OCI-LY3 (cell line): ENCODE results near the gene CD151.

Source experiments
- H2AFZ ChIP-seq: fragments of 200-600, 300-600 bp; shearing (Covaris generic); 2 replicates; pipeline ENCODE4 v1.6.0; 2014; ENCODE audit warnings: antibody characterized with exemption, low read depth, low read length
- H3K27ac ChIP-seq: fragments of 200-600, 300-600 bp; sonication (generic); 2 replicates; pipeline ENCODE4 v1.5.1; 2014; ENCODE audit warnings: mild to moderate bottlenecking, low read length, moderate library complexity, mixed read lengths
- H3K27me3 ChIP-seq: fragments of 200-600, 300-600 bp; sonication (generic); 2 replicates; pipeline ENCODE4 v1.6.1; 2014; ENCODE audit warnings: low read depth, low read length, mixed read lengths
- H3K36me3 ChIP-seq: fragments of 200-600, 300-600 bp; sonication (generic); replicated peaks from 2 replicates; pipeline ENCODE3; 2014; ENCODE audit warnings: low read depth, low read length, mixed read lengths
- H3K4me1 ChIP-seq: fragments of 300-600, 200-600 bp; sonication (generic); 2 replicates; pipeline ENCODE4 v1.6.1; 2014; ENCODE audit warnings: low read length, mixed read lengths
- H3K4me2 ChIP-seq: fragments of 200-600, 300-600 bp; sonication (generic); 2 replicates; pipeline ENCODE4 v1.6.1; 2014; ENCODE audit warnings: low read length, mixed read lengths
- H3K4me3 ChIP-seq: fragments of 300-600, 200-600 bp; sonication (generic); 2 replicates; pipeline ENCODE4 v1.5.1; 2014; ENCODE audit warnings: antibody characterized with exemption, mild to moderate bottlenecking, low read length, moderate library complexity
- H3K79me2 ChIP-seq: fragments of 300-600, 200-600 bp; shearing (Covaris generic); 2 replicates; pipeline ENCODE4 v1.6.1; 2014; ENCODE audit warnings: mild to moderate bottlenecking, low read length, mixed read lengths
- H3K9ac ChIP-seq: fragments of 300-600, 200-600 bp; shearing (Covaris generic); 2 replicates; pipeline ENCODE4 v1.6.0; 2014; ENCODE audit warnings: mild to moderate bottlenecking, low read length, moderate library complexity
- H3K9me3 ChIP-seq: fragments of 200-600, 300-600 bp; shearing (Covaris generic); 2 replicates; pipeline ENCODE4 v1.6.1; 2014; ENCODE audit warnings: low read length, mixed read lengths; ENCODE audit not compliant: insufficient read depth
- H4K20me1 ChIP-seq: fragments of 200-600, 300-600 bp; sonication (generic); 2 replicates; pipeline ENCODE4 v1.6.1; 2016; ENCODE audit warnings: low read length, mixed read lengths; ENCODE audit not compliant: insufficient read depth
- EZH2phosphoT487 ChIP-seq: fragments of 200-600 bp; shearing (Covaris generic); IDR thresholded peaks from 2 replicates; pipeline ENCODE4 v1.6.1; 2018; ENCODE audit warnings: antibody characterized with exemption, mixed run types, low read depth
- TF ChIP-seq, protein P1 (sequence below): fragments of 200-600, 300-600 bp; sonication (generic); IDR thresholded peaks from 2 replicates; pipeline ENCODE4 v1.5.1; 2014; ENCODE audit warnings: antibody characterized with exemption, low read length, low read depth

Gene CD151

DNA sequence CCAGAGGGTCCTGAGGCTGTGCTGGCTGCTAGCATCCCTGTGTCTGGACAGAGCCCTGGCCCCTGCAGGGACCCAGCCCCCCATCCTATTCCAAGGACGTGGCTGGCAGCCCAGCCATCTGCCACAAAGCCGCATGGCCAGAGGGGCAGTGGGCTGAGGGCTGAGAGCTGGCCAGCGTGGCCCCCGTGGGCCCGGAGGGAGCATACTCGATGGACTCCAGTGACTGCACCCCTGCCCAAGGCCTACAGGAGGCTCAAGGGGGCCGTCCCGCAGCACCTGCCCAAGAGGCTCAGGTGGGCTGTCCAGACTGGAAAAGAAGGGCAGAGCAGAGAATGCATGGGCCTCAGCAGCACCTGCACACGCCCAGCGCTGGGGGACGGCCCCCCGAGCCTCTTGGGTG is 23.0 kb downstream of the CD151 start:
- Histone ChIP-seq H3K4me1 (no peaks in the 10 kb centered on the region), H3K4me2 (no peak overlapping the region), H3K79me2 (no peaks in the 10 kb centered on the region), H3K9me3 (no peaks in the 10 kb centered on the region), H4K20me1 (no peaks in the 10 kb centered on the region), H3K27me3 (no peaks in the 10 kb centered on the region), H3K9ac (no peak overlapping the region), H3K4me3 (no peak overlapping the region), H3K36me3 (no peaks in the 10 kb centered on the region), H2AFZ (no peak overlapping the region), H3K27ac (no peak overlapping the region)
- TF ChIP-seq, protein P1, sequence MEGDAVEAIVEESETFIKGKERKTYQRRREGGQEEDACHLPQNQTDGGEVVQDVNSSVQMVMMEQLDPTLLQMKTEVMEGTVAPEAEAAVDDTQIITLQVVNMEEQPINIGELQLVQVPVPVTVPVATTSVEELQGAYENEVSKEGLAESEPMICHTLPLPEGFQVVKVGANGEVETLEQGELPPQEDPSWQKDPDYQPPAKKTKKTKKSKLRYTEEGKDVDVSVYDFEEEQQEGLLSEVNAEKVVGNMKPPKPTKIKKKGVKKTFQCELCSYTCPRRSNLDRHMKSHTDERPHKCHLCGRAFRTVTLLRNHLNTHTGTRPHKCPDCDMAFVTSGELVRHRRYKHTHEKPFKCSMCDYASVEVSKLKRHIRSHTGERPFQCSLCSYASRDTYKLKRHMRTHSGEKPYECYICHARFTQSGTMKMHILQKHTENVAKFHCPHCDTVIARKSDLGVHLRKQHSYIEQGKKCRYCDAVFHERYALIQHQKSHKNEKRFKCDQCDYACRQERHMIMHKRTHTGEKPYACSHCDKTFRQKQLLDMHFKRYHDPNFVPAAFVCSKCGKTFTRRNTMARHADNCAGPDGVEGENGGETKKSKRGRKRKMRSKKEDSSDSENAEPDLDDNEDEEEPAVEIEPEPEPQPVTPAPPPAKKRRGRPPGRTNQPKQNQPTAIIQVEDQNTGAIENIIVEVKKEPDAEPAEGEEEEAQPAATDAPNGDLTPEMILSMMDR = no peak
- no peak for TF ChIP-seq EZH2phosphoT487

DNA sequence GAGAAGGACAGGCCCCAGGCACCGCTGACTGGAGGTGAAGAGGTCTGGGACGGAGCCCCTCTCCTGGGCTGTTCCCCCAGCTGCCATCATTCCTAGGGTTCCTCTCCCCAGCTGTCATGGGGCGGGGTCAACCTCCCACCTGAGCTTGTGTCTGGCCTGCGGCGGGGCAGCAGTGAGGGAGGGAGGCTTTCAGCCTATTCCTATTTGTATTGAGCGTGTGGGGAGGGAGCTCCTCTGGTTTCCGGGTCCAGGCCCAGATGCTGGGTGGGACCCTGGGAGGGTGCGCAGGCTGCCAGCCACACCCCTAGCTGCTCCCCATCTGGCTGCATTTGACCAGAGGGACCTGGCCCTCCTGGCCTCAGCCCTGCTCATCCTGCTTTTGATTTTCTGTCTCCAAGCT is 23.6 kb downstream of the CD151 start:
- Histone ChIP-seq H2AFZ (no peak overlapping the region), H3K27me3 (no peaks in the 10 kb centered on the region), H3K27ac (no peak overlapping the region), H4K20me1 (no peaks in the 10 kb centered on the region), H3K4me1 (no peaks in the 10 kb centered on the region), H3K9me3 (no peaks in the 10 kb centered on the region), H3K4me2 (no peak overlapping the region), H3K4me3 (no peak overlapping the region), H3K79me2 (no peaks in the 10 kb centered on the region), H3K36me3 (no peaks in the 10 kb centered on the region), H3K9ac (no peak overlapping the region)
- TF ChIP-seq EZH2phosphoT487 = no peak
- TF ChIP-seq, protein P1 = no peak

DNA sequence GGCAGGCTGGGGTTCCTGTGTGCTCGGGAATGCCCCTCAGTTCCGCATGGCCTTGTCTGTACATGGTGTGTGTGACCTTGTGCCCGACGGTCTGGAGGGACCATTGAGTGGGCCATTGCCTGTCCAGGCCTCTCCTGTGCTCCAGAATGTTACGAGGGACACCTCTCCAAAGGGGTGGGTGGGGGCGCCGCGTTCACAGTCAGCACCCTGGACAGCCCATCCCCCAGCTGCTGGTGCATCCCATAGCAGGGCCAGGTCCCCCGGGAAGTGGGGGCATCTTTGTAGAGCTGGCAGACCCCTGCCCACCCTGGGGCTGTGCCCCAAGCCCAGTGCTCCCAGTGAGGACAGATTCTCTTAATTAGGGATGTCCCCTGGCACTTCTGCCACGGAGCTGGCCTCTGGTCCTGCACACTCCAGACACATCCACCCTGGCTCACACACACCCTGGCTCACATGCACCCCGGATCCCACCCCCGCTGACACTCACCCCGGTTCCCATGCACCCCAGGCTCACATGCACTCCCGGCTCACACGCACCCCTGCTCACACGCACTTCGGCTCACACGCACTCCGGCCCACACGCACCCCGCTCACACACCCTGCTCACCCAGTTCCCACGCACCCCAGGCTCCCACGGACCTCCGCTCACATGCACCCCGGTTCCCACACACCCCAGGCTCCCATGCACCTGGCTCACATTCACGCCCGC is 25.5 kb downstream of the CD151 start:
- H3K36me3 ChIP-seq = no peaks in the 10 kb centered on the region
- H3K9ac ChIP-seq = no peak overlapping the region
- no peaks in the 10 kb centered on the region for H3K27me3 ChIP-seq
- no peaks in the 10 kb centered on the region for H4K20me1 ChIP-seq
- H3K9me3 ChIP-seq = no peaks in the 10 kb centered on the region
- no peak overlapping the region for H2AFZ ChIP-seq
- no peaks in the 10 kb centered on the region for H3K4me1 ChIP-seq
- no peaks in the 10 kb centered on the region for H3K79me2 ChIP-seq
- H3K4me3 ChIP-seq = no peak overlapping the region
- no peak overlapping the region for H3K4me2 ChIP-seq
- H3K27ac ChIP-seq = no peak overlapping the region
- TF ChIP-seq EZH2phosphoT487 = no peak
- TF ChIP-seq, protein P1 = no peak

DNA sequence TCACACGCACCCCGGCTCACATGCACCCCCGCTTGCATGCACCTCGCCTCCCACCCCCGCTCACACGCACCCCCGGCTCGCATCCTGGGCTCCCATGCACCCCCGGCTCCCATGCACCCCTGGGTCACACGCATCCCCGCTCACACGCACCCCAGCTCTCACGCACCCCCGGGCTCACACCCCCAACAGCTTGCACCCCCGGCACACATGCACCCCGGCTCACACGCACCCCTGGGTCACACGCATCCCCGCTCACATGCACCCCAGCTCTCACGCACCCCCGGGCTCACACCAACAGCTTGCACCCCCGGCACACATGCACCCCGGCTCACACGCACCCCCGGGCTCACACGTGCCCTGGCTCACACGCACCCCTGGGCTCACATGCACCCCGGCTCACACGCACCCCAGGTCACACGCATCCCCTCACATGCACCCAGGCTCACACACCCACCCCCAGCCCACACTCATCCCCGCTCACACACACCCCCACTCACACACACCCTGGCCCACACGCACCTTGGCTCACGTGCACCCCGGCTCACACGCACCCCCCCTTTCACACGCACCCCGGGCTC is 26.1 kb downstream of the CD151 start:
- no peaks in the 10 kb centered on the region for H4K20me1 ChIP-seq
- H3K4me2 ChIP-seq = no peak overlapping the region
- no peak overlapping the region for H3K27ac ChIP-seq
- no peaks in the 10 kb centered on the region for H3K79me2 ChIP-seq
- H3K9ac ChIP-seq = no peak overlapping the region
- no peaks in the 10 kb centered on the region for H3K9me3 ChIP-seq
- H2AFZ ChIP-seq = no peak overlapping the region
- H3K4me3 ChIP-seq = no peak overlapping the region
- no peak for TF ChIP-seq EZH2phosphoT487
- TF ChIP-seq, protein P1 = no peak
- H3K27me3 ChIP-seq = no peaks in the 10 kb centered on the region
- no peaks in the 10 kb centered on the region for H3K4me1 ChIP-seq
- H3K36me3 ChIP-seq = no peaks in the 10 kb centered on the region
